WI38 (cell line): ENCODE measurements around the gene IL16.

Experiments
- H3K4me3 ChIP-seq: 2 replicates; pipeline ENCODE4 v1.5.1; 2011; ENCODE audit warnings: low read depth, mild to moderate bottlenecking, control low read depth, low read length
- TF ChIP-seq, protein P1 (sequence below): IDR thresholded peaks from 2 replicates; pipeline ENCODE4 v1.5.1; 2012; ENCODE audit warnings: low read depth, mild to moderate bottlenecking, control low read depth, low read length

The IL16 gene

GRCh38 chr15:81288040-81288439 is 91.4 kb downstream of the IL16 start:
- no peak overlapping the region for H3K4me3 ChIP-seq
- TF ChIP-seq, protein P1, sequence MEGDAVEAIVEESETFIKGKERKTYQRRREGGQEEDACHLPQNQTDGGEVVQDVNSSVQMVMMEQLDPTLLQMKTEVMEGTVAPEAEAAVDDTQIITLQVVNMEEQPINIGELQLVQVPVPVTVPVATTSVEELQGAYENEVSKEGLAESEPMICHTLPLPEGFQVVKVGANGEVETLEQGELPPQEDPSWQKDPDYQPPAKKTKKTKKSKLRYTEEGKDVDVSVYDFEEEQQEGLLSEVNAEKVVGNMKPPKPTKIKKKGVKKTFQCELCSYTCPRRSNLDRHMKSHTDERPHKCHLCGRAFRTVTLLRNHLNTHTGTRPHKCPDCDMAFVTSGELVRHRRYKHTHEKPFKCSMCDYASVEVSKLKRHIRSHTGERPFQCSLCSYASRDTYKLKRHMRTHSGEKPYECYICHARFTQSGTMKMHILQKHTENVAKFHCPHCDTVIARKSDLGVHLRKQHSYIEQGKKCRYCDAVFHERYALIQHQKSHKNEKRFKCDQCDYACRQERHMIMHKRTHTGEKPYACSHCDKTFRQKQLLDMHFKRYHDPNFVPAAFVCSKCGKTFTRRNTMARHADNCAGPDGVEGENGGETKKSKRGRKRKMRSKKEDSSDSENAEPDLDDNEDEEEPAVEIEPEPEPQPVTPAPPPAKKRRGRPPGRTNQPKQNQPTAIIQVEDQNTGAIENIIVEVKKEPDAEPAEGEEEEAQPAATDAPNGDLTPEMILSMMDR, result no peak

DNA sequence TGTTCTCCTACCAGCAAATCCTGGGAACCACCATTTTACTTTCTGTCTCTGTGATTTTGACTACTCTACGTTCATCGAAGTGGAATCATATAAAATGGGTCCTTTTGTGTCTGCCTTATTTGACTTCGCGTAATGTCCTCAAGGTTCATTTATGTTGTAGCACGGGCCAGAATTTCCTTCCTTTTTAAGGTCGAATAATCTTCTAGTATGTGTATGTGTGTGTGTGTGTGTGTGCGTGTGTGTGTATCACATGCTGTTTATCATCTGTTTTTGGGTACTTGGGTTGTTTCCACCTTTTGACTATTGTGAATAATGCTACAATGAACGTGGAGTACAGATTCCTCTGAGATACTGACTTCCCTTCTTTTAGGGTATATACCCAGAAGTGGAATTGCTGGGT is 91.9 kb downstream of the IL16 start:
- TF ChIP-seq, protein P1, result no peak
- no peak overlapping the region for H3K4me3 ChIP-seq

DNA sequence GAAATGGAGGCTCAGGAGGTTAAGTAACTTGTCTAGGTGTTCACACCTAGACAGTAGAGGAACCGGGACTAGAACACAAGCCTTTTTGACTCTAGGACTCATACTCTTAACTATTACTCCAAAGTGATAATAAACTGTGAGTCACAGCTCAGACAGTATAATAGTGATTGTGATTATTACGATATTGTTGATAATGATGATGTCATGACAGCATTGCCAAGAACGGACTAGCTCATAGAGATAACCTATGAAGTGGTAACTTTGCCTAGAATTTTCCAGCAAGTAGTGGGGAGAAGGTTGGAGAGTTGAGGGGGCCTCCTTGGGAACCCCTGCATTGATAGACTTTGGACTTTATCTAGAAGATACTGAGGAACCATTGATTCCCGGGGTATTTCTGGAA is 93.2 kb downstream of the IL16 start:
- TF ChIP-seq, protein P1, result no peak
- H3K4me3 ChIP-seq, result no peak overlapping the region

GRCh38 chr15:81291916-81292522 is 95.3 kb downstream of the IL16 start:
- TF ChIP-seq, protein P1, result no peak
- no peak overlapping the region for H3K4me3 ChIP-seq

DNA sequence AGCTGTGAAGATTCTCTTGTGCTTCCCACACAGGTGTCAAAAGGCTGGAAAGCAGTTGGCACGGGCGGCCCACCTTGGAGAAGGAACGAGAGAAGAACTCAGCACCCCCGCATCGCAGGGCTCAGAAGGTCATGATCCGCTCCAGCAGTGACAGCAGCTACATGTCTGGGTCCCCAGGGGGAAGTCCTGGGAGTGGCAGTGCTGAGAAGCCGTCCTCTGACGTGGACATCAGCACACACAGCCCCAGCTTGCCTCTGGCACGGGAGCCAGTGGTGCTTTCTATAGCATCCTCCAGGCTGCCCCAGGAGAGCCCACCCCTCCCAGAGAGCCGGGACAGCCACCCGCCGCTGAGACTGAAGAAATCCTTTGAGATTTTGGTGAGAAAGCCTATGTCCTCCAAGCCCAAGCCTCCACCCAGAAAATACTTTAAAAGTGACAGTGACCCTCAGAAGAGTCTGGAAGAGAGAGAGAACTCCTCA is 95.9 kb downstream of the IL16 start:
- TF ChIP-seq, protein P1, result no peak
- no peak overlapping the region for H3K4me3 ChIP-seq

- no peak overlapping the region for H3K4me3 ChIP-seq
- TF ChIP-seq, protein P1, result no peak
These were observed 97.2 kb downstream of the IL16 start for GRCh38 chr15:81293728-81294515.

- no peak overlapping the region for H3K4me3 ChIP-seq
- TF ChIP-seq, protein P1, result no peak
These were observed 97.8 kb downstream of the IL16 start for GRCh38 chr15:81294516-81294880.
